GM19395 (cell line): Measurements from ENCODE around the gene NCOA7.
A peak's percentile ranks its signal among the peaks of the same experiment; 100 is the strongest.

Source experiments
- ATAC-seq: cut with Tn5 transposase; IDR thresholded peaks from one replicate; pipeline ENCODE4 v1.9.1; 2021; ENCODE audit warnings: mild to moderate bottlenecking, moderate library complexity; ENCODE audit not compliant: unreplicated experiment

NCOA7 gene, protein sequence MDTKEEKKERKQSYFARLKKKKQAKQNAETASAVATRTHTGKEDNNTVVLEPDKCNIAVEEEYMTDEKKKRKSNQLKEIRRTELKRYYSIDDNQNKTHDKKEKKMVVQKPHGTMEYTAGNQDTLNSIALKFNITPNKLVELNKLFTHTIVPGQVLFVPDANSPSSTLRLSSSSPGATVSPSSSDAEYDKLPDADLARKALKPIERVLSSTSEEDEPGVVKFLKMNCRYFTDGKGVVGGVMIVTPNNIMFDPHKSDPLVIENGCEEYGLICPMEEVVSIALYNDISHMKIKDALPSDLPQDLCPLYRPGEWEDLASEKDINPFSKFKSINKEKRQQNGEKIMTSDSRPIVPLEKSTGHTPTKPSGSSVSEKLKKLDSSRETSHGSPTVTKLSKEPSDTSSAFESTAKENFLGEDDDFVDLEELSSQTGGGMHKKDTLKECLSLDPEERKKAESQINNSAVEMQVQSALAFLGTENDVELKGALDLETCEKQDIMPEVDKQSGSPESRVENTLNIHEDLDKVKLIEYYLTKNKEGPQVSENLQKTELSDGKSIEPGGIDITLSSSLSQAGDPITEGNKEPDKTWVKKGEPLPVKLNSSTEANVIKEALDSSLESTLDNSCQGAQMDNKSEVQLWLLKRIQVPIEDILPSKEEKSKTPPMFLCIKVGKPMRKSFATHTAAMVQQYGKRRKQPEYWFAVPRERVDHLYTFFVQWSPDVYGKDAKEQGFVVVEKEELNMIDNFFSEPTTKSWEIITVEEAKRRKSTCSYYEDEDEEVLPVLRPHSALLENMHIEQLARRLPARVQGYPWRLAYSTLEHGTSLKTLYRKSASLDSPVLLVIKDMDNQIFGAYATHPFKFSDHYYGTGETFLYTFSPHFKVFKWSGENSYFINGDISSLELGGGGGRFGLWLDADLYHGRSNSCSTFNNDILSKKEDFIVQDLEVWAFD

GRCh38 chr6:125790358-125791150 is at the start of gene NCOA7:
TSS of gene NCOA7 (plus strand) at chr6:125790960. CDS start at chr6:125815355, 24,395 bp downstream.
- ATAC-seq, result peak; percentile 71

GRCh38 chr6:125741336-125741735 is 49.4 kb upstream of the NCOA7 start:
- ATAC-seq, result no peak

DNA sequence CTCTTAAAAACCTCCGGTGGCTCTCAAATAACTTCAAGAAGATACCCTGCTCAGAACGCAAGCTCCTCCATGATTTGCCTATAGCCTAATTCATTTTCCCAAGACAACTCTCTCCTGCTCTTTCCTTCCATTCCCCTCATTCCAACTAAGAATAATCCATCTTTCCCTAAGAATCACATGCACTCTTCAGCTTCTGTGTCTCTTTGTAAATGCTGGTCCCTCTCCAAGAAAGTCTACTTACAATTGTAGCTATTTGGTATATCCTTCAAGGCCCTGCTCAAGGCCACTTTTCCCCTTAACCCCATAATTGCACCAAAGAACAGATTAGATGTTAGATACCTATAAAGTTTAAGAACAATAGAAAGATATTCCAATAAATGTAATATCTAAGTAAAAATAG is 48.7 kb upstream of the NCOA7 start:
- no peak for ATAC-seq

GRCh38 chr6:125742464-125743120 is 48.2 kb upstream of the NCOA7 start:
- no peak for ATAC-seq

DNA sequence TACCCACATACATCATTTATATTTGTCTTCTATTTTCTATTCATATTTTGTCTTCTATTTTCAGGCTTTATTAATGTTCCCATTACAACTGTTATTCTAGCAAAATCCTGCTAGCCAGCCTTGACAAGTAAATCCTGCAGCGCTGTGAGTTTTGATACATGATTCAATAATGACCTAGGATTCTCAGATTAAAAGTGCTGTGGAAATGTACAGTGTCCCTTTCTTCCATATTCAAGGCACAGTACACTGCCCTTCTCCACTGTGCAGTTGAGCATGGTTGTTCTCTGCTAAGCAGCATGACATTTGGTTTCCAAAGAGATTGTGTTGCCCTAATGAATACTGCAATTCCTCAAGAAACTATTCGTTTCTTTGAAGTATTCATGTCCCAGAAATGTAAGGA is 47.2 kb upstream of the NCOA7 start:
- ATAC-seq, result no peak

- no peak for ATAC-seq
These were observed 45.3 kb upstream of the NCOA7 start for GRCh38 chr6:125745281-125746018.

GRCh38 chr6:125746019-125746414 is 44.7 kb upstream of the NCOA7 start:
- ATAC-seq, result no peak

DNA sequence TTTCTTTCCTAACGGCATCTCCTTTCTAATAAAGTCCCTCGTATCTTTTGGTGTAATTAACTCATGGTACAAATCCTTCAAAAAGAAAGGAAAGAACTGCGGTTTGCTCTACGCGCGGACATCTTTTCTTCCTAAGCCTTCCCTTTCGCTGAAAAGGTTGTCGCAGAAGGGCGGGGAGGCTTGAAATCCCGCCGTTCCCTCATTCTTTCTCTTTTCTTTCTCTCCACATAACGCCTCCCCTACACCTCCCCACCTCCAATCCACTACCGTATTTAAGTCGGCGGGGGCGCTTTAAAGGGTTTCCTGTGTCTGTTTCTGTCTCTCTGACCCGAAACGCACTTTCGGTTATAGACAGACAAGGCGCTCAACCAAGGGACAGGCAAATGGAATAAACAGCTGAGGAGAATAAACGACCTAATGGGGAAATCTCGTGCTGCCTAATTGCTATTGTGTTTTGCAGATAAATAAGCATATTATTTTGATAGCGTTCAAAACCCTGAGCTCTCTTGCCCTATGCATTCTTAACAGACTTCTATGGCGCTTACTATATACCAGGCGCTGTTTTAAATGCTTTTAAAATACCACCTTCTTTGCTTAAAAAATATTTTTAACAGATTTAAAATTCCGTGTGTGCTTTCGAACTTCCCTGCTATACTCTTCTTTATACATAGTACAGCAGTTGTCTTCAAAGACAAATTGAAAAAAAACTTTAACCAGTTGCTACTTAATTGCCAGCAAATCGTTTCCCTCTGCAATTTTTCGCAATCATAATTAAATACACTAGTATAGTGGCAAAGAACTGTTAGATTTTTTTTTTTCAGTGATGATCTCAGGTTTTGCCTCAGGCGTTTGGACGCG is 43.8 kb upstream of the NCOA7 start:
- ATAC-seq, result peak; percentile 69

GRCh38 chr6:125747589-125748405 is 43.0 kb upstream of the NCOA7 start:
- no peak for ATAC-seq

- no peak for ATAC-seq
These were observed 42.2 kb upstream of the NCOA7 start for GRCh38 chr6:125748406-125749172.

DNA sequence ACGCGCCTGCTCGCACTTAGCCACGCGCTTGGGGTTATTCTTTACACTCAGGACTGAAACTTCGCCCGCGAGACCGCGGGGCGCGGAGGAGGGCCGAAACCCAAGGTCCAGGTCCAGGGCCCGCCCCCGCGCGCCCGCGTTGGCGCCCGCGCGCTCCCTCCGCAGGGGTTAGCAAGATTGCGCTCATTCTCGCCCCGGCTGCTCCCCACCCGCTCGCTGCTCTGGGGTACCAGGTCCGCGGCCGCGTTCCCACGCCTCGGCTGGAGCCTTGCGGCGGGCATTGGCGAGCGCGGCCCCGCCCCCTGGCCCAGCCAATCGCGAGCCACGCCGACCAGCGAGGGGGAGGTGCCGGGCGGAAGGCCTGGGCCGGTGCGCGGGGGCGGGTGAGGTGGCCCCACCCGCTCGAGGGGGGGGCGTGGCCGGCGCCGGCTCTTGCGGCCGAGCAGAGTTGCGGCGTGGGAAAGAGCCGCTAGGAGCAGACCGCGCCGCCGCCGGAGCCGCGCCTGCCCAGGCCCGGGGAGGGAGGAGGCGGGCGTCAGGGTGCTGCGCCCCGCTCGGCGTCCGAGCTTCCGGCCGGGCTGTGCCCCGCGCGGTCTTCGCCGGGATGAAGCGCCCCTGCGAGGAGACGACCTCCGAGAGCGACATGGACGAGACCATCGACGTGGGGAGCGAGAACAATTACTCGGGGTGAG is 41.4 kb upstream of the NCOA7 start, which contains the start of gene HEY2:
HEY2 (plus strand) TSS at position 460 of the 692 bp plus-strand sequence; CDS start at position 605, 145 bp downstream.
- peak; percentile 75 for ATAC-seq

DNA sequence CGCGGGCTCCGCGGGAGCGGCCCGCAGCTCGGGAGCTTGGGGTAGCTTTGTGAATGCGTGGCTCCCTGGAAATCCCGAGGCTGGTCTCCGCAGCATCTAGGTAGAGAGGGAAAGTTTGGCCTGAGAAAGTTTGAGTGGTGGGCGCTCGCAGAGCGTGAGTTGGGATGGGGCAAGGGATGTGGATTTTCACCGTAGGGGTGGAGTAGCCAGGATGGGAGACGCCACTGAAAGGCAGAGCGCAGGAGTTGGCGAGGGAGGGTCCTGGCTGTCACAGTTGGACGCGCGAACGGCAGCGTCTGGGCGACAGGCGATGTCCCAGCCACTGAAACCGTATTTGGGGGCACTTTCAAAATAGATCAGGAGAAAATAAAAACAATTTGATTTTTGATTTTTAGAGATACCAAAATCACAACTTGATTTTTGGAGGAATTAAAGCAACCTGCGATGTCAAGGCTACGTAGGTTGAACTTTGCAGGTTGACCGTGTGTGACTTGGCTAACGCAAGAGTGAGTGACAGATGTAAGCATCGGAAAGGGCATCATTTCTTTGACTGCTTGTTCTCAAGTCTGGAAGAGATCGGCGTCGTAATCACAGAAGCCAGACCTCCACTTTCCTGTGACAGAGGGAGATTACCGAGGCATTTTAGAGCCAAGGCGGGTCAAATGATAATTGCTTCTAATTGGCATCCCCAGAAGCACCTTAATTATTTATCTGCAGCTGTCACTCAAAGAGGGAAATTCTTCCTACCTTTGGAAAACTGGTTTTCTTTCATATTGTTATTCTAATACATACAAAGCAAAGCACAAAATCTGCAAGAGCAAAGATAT is 40.7 kb upstream of the NCOA7 start:
- no peak for ATAC-seq

- no peak for ATAC-seq
These were observed 39.9 kb upstream of the NCOA7 start for GRCh38 chr6:125750692-125751333.

DNA sequence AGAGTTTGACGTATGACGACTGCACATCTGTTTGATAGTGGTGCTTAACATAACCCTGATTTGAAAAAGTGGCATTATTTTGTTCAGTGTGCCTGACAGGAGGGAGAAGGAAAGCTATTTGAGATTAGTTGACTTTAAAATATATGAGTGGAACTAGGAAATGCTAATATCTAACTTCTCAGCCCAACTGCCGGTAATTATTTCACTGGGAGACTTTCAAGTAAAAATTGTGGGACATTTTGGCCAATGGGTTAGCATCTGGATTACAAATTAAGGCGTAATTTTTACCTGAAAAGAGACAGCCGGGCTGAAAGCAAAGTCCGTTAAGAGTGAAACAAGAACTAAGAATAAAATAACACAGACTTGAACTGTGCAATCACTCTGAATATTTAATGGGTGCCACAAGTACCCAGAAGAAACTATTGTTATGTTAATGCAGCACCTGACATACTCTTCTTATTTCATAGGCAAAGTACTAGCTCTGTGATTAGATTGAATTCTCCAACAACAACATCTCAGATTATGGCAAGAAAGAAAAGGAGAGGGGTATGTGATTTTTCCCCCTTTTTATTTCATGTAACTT is 39.3 kb upstream of the NCOA7 start:
- no peak for ATAC-seq

DNA sequence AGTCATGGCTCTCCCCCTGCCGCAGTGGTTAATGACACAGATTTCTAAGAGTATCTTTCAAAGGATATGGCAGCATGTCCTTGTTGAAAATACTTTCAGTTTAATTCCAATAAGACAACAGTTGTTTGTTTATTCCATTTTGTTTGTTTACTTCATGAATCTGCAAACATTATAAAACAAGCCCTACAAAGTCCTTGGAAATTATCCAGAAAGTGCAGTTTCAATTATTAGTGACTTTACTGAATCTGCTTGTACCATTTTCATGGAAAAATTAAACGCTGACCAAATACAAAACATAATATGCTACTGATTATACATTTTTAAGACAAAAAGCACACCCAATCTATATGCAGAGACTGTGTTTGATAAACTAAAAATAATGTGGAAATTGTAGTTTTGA is 38.0 kb upstream of the NCOA7 start:
- no peak for ATAC-seq
